NOMO-1 treated with DMSO at 0.1 percent for 48 hours (cell line): ENCODE results near the gene ZNF784.

Experiments used
- DNase-seq: peaks from one replicate; lab custom pipeline; 2025; ENCODE audit not compliant: unreplicated experiment; lab: John Stamatoyannopoulos, UW

Gene ZNF784, protein sequence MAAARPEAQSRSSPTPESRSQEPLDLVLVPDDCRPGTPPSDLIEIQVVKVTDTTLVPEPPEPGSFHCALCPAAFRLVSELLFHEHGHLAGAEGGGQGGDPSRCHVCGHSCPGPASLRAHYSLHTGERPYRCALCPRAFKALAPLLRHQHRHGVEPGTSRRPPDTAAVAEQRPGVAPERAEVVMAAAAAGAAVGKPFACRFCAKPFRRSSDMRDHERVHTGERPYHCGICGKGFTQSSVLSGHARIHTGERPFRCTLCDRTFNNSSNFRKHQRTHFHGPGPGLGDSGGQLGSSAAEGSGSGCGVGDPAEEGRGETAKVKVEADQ

DNA sequence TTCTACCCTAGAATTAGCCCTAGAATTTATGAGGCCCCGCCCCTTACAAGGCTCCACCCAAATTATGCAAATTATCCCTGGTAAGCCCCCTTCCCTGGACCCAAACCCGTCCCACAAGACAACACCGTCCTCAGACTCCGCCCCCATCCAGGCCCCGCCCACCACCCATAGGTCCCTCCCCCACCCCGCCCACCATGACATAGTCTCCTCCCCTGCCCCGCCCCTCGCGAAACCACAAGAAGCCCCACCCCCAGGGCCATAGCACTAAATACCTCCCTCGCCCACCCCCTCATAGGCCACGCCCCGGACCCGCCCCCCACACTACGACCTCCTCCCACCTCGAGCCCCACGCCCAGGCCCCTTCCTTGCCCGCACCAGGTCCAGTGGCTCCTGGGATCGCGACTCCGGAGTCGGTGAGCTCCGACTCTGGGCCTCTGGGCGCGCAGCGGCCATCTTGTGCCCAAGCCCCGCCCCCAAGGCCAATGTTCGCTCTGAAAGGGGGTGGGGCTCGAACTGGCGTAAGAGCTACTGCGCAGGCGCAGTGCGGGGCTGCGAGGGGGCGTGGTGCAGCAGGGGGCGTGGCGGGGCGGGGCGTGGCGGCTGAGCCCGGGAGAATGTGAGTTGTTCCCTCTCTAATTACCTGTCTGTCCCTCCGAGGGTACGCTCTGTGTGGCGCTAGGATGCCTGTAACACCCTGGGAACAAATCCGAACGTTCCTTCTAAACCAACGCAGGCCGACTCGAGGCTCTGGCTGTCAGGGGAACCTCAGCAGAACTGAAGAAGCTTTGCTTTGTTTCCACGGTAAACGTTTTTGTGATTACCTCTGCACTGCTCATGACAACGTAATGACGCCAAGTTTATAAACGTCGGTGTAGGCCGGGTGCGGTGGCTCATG, at the start of gene ZNF784:
Gene ZNF784, minus strand, starts transcription at position 458 of the 895 bp plus-strand sequence. Its CDS starts 5 bp downstream, at position 453.
- peak; percentile 87 for DNase-seq

DNA sequence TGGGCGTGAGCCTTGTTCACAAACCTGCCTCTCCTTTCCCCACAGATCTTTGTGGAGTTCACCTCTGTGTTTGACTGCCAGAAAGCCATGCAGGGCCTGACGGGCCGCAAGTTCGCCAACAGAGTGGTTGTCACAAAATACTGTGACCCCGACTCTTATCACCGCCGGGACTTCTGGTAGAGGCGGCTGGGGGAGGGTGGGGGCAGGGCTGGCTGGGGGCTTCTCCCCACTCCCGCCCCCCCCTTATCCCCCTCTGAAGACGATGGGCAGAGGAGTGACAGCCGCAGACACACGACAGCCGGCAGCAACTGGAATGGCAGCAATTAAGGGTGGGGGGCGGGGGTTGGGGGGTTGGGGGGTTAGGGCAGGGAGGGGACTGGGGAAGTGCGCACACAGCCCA, 49.5 kb upstream of the ZNF784 start:
- no peak for DNase-seq

DNA sequence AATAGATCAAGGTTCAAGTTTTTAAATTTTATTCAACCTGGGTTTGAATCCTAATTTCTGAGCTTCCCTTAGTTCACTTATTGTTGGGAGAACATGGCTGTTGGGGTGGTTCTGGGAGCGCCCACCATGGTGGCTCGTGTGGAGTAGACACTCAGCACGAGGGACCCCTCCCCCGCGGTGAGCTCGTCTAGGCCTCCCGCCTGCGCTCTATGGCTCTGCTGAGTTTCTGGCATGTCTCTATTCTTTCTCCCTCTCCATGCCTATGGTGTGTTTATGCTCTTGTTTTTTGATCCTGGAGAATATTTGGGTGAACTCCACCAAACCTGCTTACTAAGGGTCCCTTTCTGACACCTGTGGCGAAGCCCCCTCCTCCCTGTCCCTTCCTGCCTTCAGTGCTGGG, 49.1 kb upstream of the ZNF784 start:
- DNase-seq, result no peak

GRCh38 chr19:55672418-55672817, 48.1 kb upstream of the ZNF784 start:
- no peak for DNase-seq

DNA sequence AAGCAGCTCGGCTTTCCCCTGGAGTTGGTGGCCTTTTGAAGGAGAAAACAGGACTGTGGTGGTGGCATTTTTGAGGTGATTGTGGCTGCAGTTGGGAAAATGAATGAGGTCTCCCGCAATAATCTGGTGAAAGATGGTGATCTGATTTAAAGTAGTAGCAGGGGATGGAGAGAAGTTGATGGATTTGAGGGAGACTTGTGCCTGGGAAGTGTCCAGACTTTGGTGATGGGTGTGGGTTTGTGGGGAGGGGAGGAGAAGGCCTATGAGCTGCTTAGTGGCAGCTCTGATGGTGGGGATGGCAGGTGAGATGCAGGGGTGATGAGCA, 46.6 kb upstream of the ZNF784 start:
- no peak for DNase-seq

DNA sequence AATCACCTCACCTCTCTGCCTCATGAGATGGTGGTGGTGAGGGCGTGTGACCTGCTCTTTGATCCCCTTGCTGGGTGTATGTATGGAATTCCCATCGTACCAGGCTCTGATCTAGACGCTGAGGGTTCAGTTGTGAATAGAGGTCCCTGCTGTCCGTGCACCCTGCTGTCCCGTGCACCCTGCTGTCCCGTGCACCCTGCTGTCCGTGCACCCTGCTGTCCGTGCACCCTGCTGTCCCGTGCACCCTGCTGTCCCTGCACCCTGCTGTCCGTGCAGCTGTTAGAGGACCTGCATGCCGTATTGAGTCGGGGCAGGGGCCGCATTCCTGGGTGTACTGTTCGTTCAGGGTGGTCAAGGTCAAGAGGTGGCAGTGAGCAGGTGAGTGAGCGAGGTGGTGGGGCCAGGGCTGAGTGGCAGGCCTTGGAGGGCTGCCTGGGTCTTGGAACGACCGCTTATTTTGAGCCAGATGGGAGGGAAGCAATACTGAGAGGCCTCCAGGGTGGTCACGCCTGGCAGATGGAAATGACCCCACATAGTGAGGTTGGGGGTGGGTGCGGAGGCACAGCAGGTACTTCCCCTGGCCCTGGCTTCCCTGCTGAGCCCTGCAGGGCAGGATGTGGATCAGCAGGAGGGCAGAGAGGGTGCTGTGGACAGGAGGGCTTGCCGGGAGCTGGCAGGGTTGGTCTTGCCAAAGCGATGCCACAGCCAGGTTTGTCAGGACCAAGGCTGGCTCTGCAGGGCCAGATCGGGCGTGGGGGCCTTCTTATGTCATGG, 46.1 kb upstream of the ZNF784 start:
- DNase-seq, result no peak

DNA sequence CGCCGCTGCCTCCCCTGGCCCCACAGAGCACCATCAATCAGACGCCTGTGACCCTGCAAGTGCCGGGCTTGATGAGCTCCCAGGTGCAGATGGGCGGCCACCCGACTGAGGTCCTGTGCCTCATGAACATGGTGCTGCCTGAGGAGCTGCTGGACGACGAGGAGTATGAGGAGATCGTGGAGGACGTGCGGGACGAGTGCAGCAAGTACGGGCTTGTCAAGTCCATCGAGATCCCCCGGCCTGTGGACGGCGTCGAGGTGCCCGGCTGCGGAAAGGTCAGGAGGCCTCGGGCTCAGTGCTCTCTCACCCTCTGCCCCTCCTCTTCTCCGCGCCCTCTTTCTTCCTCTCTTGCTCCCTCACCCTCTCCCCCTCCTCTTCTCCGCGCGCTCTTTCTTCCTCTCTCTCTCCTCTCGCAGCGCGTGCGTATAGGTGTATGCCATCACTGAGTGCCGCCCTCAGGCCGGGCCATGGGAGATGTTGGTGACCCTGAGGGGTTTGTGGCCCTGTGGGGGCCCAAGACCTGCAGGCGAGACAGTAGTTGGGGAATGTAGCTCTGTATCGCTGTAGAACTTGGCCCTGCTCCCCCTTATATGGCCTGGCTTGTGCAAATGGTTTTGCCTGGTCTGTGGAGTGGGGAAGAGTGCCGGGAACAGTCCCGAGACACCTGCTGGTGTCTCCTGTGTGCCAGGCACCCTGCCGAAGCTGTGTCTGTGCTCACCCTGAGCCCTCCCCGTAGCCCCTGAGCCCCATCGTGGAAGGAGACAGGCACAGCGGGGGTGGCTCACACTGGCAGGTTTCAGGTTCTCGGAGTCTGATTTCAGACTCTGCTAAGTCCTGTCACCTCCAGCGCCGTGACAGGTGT, 45.3 kb upstream of the ZNF784 start:
- no peak for DNase-seq

- DNase-seq, result no peak
Observed at GRCh38 chr19:55668603-55669348, 44.4 kb upstream of the ZNF784 start.

- no peak for DNase-seq
Observed at GRCh38 chr19:55667958-55668357, 43.6 kb upstream of the ZNF784 start.

DNA sequence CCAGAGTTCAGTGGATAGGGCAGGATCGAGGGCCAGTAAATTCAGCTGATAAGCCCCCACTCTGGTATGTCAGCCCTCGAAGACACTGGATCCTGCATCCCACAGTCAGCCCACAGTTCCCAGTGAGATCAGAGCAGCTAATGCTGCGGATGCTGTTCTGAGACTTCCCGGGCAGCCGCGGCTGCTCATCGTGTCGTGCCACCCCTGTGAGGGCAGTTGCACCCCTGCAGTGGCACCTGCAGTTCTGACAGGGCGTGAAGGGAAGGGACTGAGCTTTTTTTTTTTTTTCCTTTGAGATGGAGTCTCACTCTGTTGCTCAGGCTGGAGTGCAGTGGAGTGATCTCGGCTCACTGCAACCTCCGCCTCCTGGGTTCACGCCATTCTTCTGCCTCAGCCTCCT, 43.1 kb upstream of the ZNF784 start:
- no peak for DNase-seq

DNA sequence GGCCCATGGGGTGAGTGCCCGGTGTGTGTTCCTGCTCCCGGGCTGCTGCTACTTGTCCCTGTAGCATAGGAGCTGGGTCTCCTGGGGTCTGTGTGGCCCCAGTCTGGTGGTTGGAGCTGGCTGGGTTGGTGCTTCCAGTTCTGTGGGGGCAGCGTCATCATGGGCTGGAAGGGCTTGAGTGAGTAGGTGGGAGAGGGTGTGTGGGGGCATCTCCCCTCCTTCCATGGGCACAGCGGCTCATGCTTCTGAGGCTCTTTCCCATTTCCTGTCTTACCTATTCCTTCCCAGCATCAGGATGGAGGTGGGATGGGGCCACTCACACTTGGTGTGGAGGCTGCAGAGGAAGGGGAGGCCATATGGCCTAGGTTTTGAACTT, 42.6 kb upstream of the ZNF784 start:
- DNase-seq, result no peak

GRCh38 chr19:55666343-55667005, 42.1 kb upstream of the ZNF784 start:
- DNase-seq, result no peak

GRCh38 chr19:55663846-55664536, 39.6 kb upstream of the ZNF784 start:
- DNase-seq, result no peak

DNA sequence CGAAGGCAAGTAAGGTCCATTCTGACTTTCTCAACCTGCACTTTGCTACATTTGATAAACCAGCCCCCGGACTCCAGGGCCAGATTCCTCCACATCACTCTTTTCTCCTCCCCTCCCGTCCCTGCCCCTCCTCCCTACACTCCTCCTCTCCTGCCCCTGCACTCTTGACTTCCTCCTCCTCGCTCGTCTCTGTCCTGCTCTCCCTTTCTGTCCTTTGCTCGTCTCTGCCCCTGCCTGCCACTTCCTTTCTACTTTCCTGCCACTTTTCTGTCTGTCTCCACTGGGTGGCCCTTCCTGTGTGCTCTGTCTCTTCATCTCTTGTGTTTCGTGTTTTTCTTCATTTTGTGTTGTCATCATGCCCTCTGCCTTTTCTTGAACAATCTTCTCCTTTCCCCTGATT, 37.5 kb upstream of the ZNF784 start:
- no peak for DNase-seq

- no peak for DNase-seq
Observed at GRCh38 chr19:55660991-55661390, 36.6 kb upstream of the ZNF784 start.

DNA sequence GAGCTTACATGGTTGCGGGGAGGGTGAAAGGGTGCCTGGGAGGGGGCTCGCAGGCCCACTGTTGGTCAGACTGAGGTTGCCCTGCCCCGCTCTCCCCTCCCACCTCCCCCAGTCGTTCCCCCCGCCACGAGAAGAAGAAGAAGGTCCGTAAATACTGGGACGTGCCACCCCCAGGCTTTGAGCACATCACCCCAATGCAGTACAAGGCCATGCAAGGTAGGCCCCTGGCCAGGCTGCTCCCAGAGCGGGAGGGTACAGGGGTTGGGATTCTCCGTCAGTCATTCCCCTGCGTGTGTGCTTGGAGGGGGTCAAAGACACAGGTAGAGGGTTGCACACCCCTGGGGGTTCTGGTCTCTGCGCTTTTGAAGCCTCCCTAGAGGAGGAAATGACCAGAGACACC, 36.0 kb upstream of the ZNF784 start:
- no peak for DNase-seq

GRCh38 chr19:55659822-55660221, 35.5 kb upstream of the ZNF784 start:
- DNase-seq, result no peak

DNA sequence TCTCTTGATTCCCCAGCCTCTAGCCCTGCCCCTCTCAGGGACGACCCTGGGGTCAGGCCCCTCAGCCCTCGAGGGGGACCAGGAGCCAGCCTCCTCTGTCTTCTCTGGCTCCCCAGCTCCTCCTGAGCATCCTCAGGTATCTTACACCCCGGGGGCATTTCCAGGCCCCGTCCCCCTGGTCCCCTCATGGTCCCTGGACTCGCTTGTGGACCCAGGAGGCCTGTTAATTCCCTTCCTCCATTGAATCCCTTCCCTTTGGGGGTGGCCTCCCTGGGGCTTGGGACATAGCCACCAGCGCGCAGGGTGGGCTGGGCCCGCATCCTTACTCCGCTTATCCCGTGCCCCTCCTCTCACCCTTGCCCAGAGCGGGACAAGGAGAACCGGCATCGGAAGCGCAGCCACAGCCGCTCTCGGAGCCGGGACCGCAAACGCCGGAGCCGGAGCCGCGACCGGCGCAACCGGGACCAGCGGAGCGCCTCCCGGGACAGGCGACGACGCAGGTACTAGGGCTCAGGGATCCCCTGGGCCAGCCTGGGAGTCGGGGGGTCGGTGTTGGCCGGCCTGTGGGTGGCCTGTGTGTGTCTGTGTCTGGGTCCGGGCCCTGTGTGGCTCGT, 34.6 kb upstream of the ZNF784 start:
- DNase-seq, result no peak
